ENCODE results near the gene NFIA.

NFIA gene

GRCh38 chr1:61436016-61436415 is 353.7 kb downstream of the NFIA start:
- H3K9me3 ChIP-seq (ENCODE audit: control insufficient read depth, low read length): no peaks in the 10 kb centered on the region
- peaks cover 6% of the 10 kb centered on the region for H3K4me1 ChIP-seq (ENCODE audit: control insufficient read depth, insufficient read depth, low read length, poor library complexity, severe bottlenecking)
- no peak overlapping the region for H3K27ac ChIP-seq (ENCODE audit: low read depth, low read length, severe bottlenecking)
- 86 to 95% methylated on average over 2 to 3 of the region's 3 CpGs for WGBS, 2 experiments (ENCODE audit: insufficient coverage in 2 of 2)
- no peaks in the 10 kb centered on the region for H3K36me3 ChIP-seq (ENCODE audit: control insufficient read depth, insufficient read depth, low read length)
- H3K4me3 ChIP-seq (ENCODE audit: extremely low read depth, insufficient read depth, low read length, poor library complexity, severe bottlenecking): no peak overlapping the region

DNA sequence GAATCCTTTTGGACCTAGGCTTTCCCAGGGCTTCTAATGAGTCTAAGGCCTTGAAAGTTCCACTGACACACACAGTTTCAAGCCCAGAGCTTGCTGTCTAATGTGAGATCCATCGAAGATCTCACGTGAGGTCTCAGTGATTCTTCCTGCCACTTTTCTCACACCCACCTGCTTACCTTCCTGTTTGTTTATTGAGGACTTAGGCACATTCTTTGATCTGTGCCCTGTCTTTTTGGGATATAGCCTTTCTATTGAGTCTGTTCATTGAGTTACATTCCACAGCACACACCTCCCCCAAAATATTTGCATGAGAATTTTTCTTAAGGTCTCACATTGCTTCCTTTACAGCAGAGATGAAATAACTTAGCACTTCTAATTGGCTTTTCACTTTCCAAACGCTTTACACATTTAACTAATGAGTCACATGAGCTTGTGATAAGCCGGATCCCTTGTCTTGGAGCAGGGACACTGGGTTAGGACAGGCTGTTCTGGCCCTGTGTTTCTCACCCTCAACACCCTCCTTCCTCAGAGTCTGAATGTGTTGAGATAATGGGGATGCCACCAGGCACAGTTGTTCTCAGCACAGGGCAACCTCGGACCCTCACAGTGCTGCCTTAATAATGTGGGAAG is 354.2 kb downstream of the NFIA start:
- H3K36me3 ChIP-seq (ENCODE audit: control insufficient read depth, insufficient read depth, low read length): no peaks in the 10 kb centered on the region
- no peak overlapping the region for H3K27ac ChIP-seq (ENCODE audit: low read depth, low read length, severe bottlenecking)
- no peaks in the 10 kb centered on the region for H3K9me3 ChIP-seq (ENCODE audit: control insufficient read depth, low read length)
- no peak overlapping the region for H3K4me3 ChIP-seq (ENCODE audit: extremely low read depth, insufficient read depth, low read length, poor library complexity, severe bottlenecking)
- peaks cover 6% of the 10 kb centered on the region for H3K4me1 ChIP-seq (ENCODE audit: control insufficient read depth, insufficient read depth, low read length, poor library complexity, severe bottlenecking)
- WGBS, 2 experiments (ENCODE audit: insufficient coverage in 2 of 2): 45 to 56% methylated on average over 1 to 5 of the region's 5 CpGs

GRCh38 chr1:61439234-61439633 is 356.9 kb downstream of the NFIA start:
- no peaks in the 10 kb centered on the region for H3K36me3 ChIP-seq (ENCODE audit: control insufficient read depth, insufficient read depth, low read length)
- no peak overlapping the region for H3K27ac ChIP-seq (ENCODE audit: low read depth, low read length, severe bottlenecking)
- no peak overlapping the region for H3K4me3 ChIP-seq (ENCODE audit: extremely low read depth, insufficient read depth, low read length, poor library complexity, severe bottlenecking)
- H3K9me3 ChIP-seq (ENCODE audit: control insufficient read depth, low read length): no peaks in the 10 kb centered on the region
- WGBS, 2 experiments (ENCODE audit: insufficient coverage in 2 of 2): 79 to 95% methylated on average over 4 to 5 of the region's 8 CpGs
- H3K4me1 ChIP-seq (ENCODE audit: control insufficient read depth, insufficient read depth, low read length, poor library complexity, severe bottlenecking): peaks cover 6% of the 10 kb centered on the region

DNA sequence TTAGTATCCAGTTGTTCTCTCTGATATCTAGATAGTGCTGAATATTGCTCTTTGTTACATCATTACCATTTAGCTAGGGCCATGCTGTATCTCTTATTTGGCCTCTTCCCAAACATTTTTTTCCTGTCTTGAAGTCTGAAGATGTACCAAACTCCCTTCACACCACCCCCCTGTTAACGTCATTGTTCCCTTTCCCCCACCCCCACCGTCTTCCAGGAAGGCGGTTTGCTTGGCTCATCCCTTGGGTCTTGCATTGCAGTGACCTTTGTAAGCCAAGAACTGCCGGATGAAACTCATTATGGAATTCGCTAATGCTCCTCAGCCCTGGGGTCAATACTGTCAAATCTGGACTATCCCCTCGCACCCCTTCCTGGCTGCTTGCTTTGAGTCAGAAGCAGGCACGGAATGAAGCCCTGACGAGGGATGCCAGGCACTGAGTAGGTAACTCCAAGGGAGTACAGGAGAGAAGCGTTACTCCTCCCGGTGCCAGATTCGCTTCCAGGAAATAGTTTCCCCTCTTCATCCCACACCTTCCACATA is 359.4 kb downstream of the NFIA start:
- WGBS, 2 experiments (ENCODE audit: insufficient coverage in 2 of 2): 67 to 77% methylated on average over 6 to 8 of the region's 11 CpGs
- Histone ChIP-seq H3K4me1 (ENCODE audit: control insufficient read depth, insufficient read depth, low read length, poor library complexity, severe bottlenecking) (peaks cover 4% of the 10 kb centered on the region), H3K4me3 (ENCODE audit: extremely low read depth, insufficient read depth, low read length, poor library complexity, severe bottlenecking) (no peak overlapping the region), H3K36me3 (ENCODE audit: control insufficient read depth, insufficient read depth, low read length) (no peaks in the 10 kb centered on the region), H3K9me3 (ENCODE audit: control insufficient read depth, low read length) (no peaks in the 10 kb centered on the region), H3K27ac (ENCODE audit: low read depth, low read length, severe bottlenecking) (no peak overlapping the region)

- Histone ChIP-seq H3K36me3 (ENCODE audit: control insufficient read depth, insufficient read depth, low read length) (no peaks in the 10 kb centered on the region), H3K9me3 (ENCODE audit: control insufficient read depth, low read length) (no peaks in the 10 kb centered on the region), H3K27ac (ENCODE audit: low read depth, low read length, severe bottlenecking) (no peak overlapping the region), H3K4me3 (ENCODE audit: extremely low read depth, insufficient read depth, low read length, poor library complexity, severe bottlenecking) (no peak overlapping the region), H3K4me1 (ENCODE audit: control insufficient read depth, insufficient read depth, low read length, poor library complexity, severe bottlenecking) (no peaks in the 10 kb centered on the region)
- WGBS, 2 experiments (ENCODE audit: insufficient coverage in 2 of 2): no CpG with 5 or more reads among the region's 2 CpGs
Measured at GRCh38 chr1:61442544-61442943, 360.2 kb downstream of the NFIA start.

DNA sequence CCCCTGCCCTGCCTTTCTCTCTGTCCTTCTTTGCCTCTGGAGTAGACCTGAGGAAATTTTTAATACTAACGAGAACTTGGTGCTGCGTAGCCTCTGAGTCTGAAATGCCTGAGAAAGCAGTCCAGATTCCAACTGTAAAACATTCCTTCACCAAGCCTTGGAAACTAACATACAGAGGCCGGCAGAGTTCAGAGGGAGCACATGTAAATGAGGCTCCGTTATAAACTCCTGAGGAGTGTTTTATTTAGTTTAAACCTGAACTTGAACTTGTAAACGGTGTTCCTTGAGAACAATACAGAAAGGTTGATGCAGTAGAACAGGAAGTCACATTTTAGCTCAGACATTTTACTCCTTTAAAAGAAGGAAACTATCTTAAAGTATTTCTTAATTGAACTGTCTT is 361.9 kb downstream of the NFIA start:
- Histone ChIP-seq H3K36me3 (ENCODE audit: control insufficient read depth, insufficient read depth, low read length) (no peaks in the 10 kb centered on the region), H3K4me1 (ENCODE audit: control insufficient read depth, insufficient read depth, low read length, poor library complexity, severe bottlenecking) (no peaks in the 10 kb centered on the region), H3K4me3 (ENCODE audit: extremely low read depth, insufficient read depth, low read length, poor library complexity, severe bottlenecking) (no peak overlapping the region), H3K27ac (ENCODE audit: low read depth, low read length, severe bottlenecking) (no peak overlapping the region), H3K9me3 (ENCODE audit: control insufficient read depth, low read length) (no peaks in the 10 kb centered on the region)
- WGBS, 2 experiments (ENCODE audit: insufficient coverage in 2 of 2): 78% methylated on average over 5 of the region's 5 CpGs; no CpG with 5 or more reads in 1 of the 2 experiments

GRCh38 chr1:61445269-61445825 is 363.0 kb downstream of the NFIA start:
- H3K4me3 ChIP-seq (ENCODE audit: extremely low read depth, insufficient read depth, low read length, poor library complexity, severe bottlenecking): no peak overlapping the region
- H3K4me1 ChIP-seq (ENCODE audit: control insufficient read depth, insufficient read depth, low read length, poor library complexity, severe bottlenecking): no peaks in the 10 kb centered on the region
- H3K9me3 ChIP-seq (ENCODE audit: control insufficient read depth, low read length): no peaks in the 10 kb centered on the region
- no CpG with 5 or more reads among the region's 8 CpGs for WGBS, 2 experiments (ENCODE audit: insufficient coverage in 2 of 2)
- H3K27ac ChIP-seq (ENCODE audit: low read depth, low read length, severe bottlenecking): no peak overlapping the region
- no peaks in the 10 kb centered on the region for H3K36me3 ChIP-seq (ENCODE audit: control insufficient read depth, insufficient read depth, low read length)

GRCh38 chr1:61446531-61446991 is 364.2 kb downstream of the NFIA start:
- H3K4me1 ChIP-seq (ENCODE audit: control insufficient read depth, insufficient read depth, low read length, poor library complexity, severe bottlenecking): no peaks in the 10 kb centered on the region
- WGBS, 2 experiments (ENCODE audit: insufficient coverage in 2 of 2): 93 to 97% methylated on average over 5 to 6 of the region's 7 CpGs
- H3K4me3 ChIP-seq (ENCODE audit: extremely low read depth, insufficient read depth, low read length, poor library complexity, severe bottlenecking): no peak overlapping the region
- H3K27ac ChIP-seq (ENCODE audit: low read depth, low read length, severe bottlenecking): no peak overlapping the region
- H3K36me3 ChIP-seq (ENCODE audit: control insufficient read depth, insufficient read depth, low read length): no peaks in the 10 kb centered on the region
- no peaks in the 10 kb centered on the region for H3K9me3 ChIP-seq (ENCODE audit: control insufficient read depth, low read length)

DNA sequence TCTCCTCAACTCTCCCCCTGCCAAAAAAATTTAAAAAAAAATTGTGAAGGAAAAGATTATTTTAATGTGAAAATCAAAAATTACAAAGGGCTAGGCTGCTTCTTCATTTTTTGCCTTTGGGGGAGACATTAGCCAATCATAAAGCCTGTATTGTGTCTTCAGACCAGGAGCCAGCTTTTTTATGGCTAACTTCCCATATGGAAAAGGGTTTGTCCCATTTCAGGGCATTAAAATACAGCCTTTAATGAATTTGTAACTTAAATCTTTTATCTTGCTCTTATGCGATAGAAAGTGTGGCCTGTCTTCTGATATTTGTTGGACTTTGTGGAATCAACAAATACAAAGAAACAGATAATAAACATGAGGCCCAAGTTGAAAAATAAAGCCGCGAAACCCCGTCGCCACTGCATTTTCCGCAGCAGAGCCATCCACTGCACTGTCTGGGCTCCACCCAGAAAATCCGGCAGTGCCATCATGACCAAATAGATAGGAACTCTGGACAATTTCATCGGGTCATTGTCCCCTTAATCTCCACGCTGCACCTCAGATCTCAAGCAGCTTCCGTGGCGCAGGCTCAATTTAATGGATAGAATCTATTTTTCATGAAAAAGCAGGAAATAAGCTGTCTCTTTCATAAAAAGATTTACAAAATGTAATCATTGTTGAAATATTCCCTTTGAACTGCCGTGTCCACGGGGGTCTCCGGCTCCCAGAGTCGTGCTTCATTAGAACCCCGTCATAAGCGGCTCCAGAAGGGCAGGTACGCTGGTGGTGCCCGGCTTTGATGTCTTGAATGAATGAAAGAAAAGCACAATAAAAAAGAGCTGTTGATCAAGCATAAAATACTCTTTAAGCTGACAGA is 365.0 kb downstream of the NFIA start:
- no peaks in the 10 kb centered on the region for H3K4me1 ChIP-seq (ENCODE audit: control insufficient read depth, insufficient read depth, low read length, poor library complexity, severe bottlenecking)
- no peak overlapping the region for H3K27ac ChIP-seq (ENCODE audit: low read depth, low read length, severe bottlenecking)
- no peaks in the 10 kb centered on the region for H3K36me3 ChIP-seq (ENCODE audit: control insufficient read depth, insufficient read depth, low read length)
- H3K9me3 ChIP-seq (ENCODE audit: control insufficient read depth, low read length): no peaks in the 10 kb centered on the region
- no peak overlapping the region for H3K4me3 ChIP-seq (ENCODE audit: extremely low read depth, insufficient read depth, low read length, poor library complexity, severe bottlenecking)
- 98% methylated on average over 12 to 13 of the region's 19 CpGs for WGBS, 2 experiments (ENCODE audit: insufficient coverage in 2 of 2)

GRCh38 chr1:61447968-61448430 is 365.6 kb downstream of the NFIA start:
- no peak overlapping the region for H3K27ac ChIP-seq (ENCODE audit: low read depth, low read length, severe bottlenecking)
- no peaks in the 10 kb centered on the region for H3K36me3 ChIP-seq (ENCODE audit: control insufficient read depth, insufficient read depth, low read length)

More at GRCh38 chr1:61447968-61448430, 365.6 kb downstream of the NFIA start:
- Histone ChIP-seq H3K9me3 (ENCODE audit: control insufficient read depth, low read length) (no peaks in the 10 kb centered on the region), H3K4me1 (ENCODE audit: control insufficient read depth, insufficient read depth, low read length, poor library complexity, severe bottlenecking) (no peaks in the 10 kb centered on the region), H3K4me3 (ENCODE audit: extremely low read depth, insufficient read depth, low read length, poor library complexity, severe bottlenecking) (no peak overlapping the region)
- WGBS, 2 experiments (ENCODE audit: insufficient coverage in 2 of 2): 94 to 100% methylated on average over 1 to 3 of the region's 7 CpGs

All from mesodermal cell (in vitro differentiated cells).